ENCODE data around the gene SLC7A6.

The SLC7A6 gene

DNA sequence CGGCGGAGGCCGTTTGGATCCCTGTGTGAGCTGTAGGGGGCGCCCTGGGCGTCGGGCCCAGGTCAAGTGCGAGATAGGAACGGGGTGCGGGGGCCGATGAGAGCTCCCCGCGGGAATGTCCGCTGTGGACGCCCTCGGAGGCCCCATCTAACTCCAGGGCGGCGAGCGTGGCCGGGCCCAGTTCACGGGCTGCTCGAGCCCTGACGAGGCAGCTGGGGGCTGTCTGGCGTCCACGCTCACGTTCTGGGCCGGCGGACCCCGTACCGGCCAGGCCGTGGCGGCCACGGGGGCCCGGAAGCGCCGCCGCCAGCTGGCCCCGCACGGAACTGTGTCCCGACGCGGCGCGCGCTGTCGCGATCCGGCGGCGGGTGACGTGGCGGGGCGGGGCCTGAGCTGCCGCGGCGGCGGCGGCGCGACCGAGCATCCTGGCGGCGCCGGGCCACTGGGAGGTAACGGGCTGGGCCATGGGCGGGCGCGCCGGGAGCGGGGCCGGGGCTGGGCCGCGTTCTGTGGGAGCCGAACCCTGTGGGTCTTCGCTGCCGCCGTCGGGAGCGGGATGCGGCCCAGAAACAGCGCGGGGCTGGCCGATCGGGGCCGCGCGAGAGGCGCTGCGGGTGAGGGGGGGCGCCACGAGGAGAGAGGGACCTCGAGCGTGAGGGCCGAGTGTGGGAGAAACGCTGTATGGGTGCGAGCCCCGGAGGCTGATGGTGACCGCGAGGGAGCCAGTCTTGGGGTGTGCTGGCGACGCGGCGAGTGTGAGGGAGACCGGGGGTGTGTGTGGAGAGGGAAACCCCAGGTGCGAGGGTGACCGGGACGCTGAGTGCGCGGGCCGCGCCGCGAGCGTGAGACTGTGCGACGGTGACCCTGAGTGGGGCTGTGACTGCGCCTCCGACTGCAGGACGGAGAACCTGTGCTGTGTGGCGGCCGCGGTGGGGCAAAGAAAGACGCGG is at the start of gene SLC7A6:
SLC7A6 (plus strand) TSS at position 399 of the 950 bp plus-strand sequence. CDS start 10,201 bp downstream, outside the sequence.
- peak; percentile 85 for DNase-seq

DNA sequence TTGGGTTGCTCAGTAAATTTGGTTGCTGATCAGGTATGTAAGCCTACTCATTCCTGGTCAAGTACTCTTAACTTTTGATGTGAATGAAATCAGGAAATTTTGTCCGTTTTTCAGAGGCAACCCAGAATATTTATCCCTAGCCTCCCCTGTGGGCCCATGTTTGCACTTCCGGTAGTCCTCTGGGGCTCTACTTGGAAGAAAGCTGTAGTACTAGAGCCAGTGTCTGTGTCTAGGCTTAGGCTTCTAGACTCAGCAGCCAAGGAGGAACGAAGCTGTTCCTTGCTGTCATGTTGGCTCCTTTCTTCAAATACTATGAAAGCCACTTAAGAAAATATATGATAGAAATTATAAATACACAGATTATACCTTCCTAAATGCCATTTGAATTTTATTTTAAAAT is 49.6 kb upstream of the SLC7A6 start:
- DNase-seq = no peak

GRCh38 chr16:68215302-68215701 is 49.0 kb upstream of the SLC7A6 start:
- no peak for DNase-seq

DNA sequence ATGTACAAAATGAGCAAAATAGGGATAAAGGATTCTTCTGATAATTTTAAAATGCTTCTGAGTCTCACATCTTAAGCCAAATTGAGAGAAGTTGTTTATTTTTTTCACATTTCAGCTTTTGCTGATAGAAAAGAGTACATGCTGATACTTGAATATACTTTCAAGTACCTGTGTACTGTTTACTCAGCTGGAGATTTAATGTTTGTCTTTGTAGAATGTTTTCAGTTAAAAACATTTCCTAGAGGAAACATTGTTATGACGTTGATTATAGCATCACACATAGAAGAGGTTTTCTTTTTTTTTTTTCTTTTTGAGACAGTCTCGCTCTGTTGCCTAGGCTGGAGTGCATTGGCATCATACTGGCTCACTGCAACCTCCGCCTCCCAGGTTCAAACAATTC is 48.1 kb upstream of the SLC7A6 start:
- DNase-seq = no peak

- DNase-seq = no peak
These were observed 46.8 kb upstream of the SLC7A6 start for GRCh38 chr16:68217506-68217905.

GRCh38 chr16:68219725-68220351 is 44.5 kb upstream of the SLC7A6 start:
- DNase-seq = no peak

- no peak for DNase-seq
These were observed 41.3 kb upstream of the SLC7A6 start for GRCh38 chr16:68223072-68223471.

DNA sequence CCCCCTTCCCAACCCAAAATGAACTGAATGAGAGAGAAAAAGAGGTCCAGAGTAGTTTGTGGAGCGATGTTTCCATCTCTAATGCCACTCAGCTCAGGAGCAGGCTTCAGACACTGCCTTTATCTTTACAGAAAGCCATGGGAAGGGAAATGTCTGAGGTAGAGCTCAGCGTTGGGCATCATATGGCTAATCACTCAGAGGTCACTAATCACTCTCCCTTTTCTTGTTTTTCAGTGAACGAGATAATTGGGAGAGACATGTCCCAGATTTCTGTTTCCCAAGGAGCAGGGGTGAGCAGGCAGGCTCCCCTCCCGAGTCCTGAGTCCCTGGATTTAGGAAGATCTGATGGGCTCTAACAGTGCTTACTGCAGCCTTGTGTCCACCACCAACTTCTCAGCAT is 38.2 kb upstream of the SLC7A6 start:
- DNase-seq = no peak

GRCh38 chr16:68227183-68227793 is 37.0 kb upstream of the SLC7A6 start:
- no peak for DNase-seq

DNA sequence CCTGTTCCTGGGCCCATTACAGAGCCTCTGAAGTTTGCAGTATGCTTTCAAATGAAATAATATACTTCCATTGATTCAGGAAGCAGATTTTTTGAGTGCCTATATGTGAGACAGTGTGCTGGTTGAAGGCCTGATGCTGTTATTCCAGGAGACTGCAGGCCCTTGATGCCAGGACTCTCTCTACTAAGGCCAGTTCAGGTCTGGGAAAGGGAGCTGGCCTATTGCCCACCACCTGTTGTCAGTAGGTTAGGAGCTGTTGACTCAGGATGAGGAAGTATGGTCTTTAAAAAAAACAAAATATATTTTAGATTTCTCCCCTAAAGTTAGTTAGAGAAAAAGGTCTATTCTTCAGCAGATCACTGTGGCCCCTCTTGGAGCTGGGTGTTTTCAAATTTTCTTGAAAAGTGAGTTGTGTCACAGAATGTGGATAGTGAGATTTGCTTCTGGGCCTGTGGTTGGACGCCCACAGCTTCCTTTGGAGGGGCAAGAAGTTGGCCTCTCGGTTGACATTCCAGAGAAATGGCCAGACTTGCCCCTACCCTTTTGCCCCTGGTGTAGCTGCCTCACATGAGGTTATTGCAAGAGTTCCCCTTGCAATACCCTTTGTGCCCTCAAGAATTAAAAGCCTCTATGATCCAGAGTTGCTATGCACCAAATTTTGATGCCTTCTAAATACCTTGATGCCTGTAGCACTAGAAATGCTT is 36.3 kb upstream of the SLC7A6 start:
- DNase-seq = no peak

DNA sequence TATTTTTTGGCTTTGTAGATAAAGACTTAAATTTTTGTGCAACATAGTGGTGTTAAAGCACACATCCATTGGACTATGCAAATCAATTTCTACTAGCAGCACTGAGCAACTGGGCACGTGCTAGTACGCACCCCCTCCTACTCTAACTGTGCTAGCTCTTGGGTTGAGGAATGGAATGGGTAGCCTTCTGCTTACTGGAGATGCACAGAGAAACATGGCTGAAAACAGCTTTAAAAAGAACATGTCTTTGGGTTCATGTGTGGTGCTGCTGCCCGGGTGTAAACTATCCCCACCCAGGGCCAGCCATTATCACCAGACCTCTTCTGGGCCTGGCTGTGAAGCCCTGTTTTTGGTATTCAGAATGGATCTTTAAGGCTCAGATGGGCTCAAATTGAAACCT is 35.7 kb upstream of the SLC7A6 start:
- no peak for DNase-seq

- peak; percentile 45 for DNase-seq
These were observed 34.7 kb upstream of the SLC7A6 start for GRCh38 chr16:68229431-68230175.

- no peak for DNase-seq
These were observed 34.2 kb upstream of the SLC7A6 start for GRCh38 chr16:68230176-68230571.

DNA sequence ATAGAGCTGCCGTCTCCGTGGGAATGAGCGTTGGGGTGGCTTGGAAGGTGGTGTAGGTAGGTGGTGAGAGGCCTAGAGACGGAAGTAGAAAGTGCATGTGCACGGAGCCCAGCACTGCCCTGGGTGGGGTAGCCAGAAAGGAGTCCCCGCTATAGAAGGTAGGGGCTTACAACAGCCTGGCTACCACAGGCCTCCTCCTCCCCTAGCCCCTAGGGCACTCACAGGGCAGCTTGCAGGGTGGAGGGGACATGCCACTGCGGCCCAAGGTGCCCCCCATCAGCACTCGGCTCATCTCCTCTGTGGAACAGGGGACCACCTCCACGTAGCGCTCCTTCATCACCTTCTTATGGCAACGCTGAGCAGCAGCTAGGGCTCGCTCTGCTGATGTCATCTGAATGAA is 33.4 kb upstream of the SLC7A6 start:
- no peak for DNase-seq

DNA sequence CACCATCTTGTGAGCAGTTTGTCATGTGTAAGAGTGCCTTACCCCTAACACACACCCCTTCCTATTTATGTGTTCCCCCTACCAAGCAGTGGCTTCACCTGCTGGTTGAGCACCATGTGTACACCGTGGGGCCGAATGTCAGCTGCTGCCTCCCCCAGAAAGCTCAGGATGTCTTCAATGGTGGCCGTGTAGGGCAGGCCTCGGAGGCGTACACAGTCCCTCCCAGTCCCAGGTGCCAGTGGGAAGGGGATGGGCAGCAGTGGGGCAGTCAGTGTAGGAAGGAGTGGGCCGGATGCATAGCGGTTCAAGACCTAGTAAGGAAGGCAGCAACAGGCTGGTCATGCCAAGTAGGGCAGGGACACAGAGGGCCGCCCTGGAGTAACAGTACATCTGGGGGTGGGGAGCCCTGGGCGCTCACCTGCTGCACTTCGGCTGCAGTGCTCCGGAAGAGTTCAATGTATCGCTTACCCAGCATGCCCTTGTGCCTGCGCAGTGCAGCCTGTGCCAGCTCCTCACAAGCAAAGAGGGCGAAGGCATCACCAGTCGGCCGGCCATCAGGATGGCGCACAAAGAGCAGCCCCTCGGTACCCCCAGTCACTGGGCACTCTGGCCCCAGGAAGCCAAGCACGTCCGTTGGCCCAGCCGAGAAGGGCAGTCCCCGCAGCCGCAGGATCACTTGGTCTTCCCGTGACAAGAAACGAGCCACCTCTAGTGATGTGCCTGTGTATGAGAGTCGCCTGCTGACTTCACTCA is 32.8 kb upstream of the SLC7A6 start:
- no peak for DNase-seq

- DNase-seq = no peak
These were observed 32.0 kb upstream of the SLC7A6 start for GRCh38 chr16:68232335-68232734.

- no peak for DNase-seq
These were observed 31.1 kb upstream of the SLC7A6 start for GRCh38 chr16:68233085-68233834.

DNA sequence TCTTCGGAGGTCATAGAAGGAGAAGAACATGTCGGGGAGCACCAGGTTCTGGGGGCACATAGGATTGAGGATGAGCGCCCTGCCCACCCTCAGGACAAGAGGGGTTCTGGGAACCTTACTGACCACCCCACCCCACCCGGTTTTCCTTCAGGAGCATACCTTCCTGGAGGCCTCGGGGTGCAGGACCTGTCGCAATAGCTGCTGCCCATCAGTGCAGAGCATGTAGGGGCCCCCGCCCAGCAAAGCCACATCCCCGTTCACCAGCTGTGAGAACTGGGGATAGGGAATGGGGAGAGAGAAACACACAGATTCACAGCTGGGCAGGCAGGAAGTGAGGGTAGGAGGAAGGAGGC is 30.5 kb upstream of the SLC7A6 start:
- no peak for DNase-seq

DNA sequence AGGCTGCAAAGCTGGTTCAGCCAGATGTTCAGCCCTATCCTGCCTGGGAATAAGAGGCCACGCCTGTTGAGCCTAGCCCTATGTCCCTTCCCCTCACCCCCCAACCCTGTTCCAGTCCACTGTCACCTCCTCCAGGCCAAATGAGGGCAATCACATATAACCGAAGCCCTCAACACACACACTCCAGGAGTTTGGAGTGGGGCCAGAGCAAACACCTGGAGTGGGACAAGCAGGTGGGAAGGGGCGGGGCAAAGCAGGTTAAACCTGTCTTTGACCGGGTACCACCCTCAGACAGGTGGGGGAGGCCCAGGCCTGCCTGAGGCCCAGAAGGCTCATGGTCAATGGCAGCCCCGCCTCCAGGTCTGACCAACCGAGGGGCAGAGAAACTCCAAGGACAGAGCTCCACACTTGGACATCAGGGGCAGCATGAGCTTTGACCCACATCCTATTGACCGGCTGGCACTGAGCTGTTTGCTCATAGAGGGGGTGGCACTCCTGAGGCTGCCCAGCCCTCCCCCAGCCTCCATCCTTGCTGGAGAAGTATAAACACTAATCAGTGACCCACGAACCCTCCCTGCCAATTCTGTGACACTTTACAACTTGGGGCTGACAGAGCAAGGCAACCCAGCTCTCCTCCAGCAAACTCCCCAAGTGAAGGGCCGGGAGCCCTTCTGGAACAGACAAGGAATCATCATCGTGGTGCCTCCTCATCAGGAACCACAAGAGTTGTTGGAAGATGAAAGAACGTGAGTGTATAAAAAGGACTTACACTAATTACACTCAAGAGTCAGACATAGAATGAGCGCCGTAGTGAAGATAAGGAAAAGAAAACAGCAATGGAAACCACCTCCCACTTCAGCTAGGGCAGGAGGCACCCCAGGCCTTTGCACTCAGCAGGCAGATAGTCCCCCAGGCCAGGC is 29.9 kb upstream of the SLC7A6 start:
- DNase-seq = peak; percentile 31
